HL-60 (cell line): ENCODE measurements around the gene TMEM222.

Source experiments
- CTCF ChIP-seq: IDR thresholded peaks from one replicate; pipeline ENCODE4 v1.5.1; 2011; ENCODE audit warnings: low read length, control low read depth, inconsistent platforms; ENCODE audit not compliant: insufficient read depth
- GABPA ChIP-seq: IDR thresholded peaks from 2 replicates; pipeline ENCODE4 v1.6.1; 2012; ENCODE audit warnings: low read depth
- POLR2AphosphoS5 ChIP-seq: IDR thresholded peaks from 2 replicates; pipeline ENCODE4 v1.6.1; 2012; ENCODE audit warnings: low read depth
- REST ChIP-seq: IDR thresholded peaks from 2 replicates; pipeline ENCODE4 v1.6.1; 2012; ENCODE audit warnings: low read depth; ENCODE audit not compliant: insufficient replicate concordance
- SPI1 ChIP-seq: IDR thresholded peaks from 2 replicates; pipeline ENCODE4 v1.6.1; 2012; ENCODE audit warnings: low read depth, mild to moderate bottlenecking, borderline replicate concordance

- no peak for TF ChIP-seq POLR2AphosphoS5
- TF ChIP-seq CTCF, result no peak
- no peak for TF ChIP-seq REST
- TF ChIP-seq GABPA, result no peak
- TF ChIP-seq SPI1, result no peak
Observed at GRCh38 chr1:27346357-27346756, 24.4 kb downstream of the TMEM222 start.
